ENCODE data around the gene REV3L. TPM values are rescaled to one million over a fixed set of nuclear protein-coding genes. Genes with fewer than 3 reads are reported as not detected.

The REV3L gene
- total and polyA plus RNA-seq, 9 of the 15 experiments (the other 6 are each of a cell fraction or from before 2014, with no cell fraction given), result 5.5 to 24.4 (median 14.4) TPM

- TF ChIP-seq, protein P1, sequence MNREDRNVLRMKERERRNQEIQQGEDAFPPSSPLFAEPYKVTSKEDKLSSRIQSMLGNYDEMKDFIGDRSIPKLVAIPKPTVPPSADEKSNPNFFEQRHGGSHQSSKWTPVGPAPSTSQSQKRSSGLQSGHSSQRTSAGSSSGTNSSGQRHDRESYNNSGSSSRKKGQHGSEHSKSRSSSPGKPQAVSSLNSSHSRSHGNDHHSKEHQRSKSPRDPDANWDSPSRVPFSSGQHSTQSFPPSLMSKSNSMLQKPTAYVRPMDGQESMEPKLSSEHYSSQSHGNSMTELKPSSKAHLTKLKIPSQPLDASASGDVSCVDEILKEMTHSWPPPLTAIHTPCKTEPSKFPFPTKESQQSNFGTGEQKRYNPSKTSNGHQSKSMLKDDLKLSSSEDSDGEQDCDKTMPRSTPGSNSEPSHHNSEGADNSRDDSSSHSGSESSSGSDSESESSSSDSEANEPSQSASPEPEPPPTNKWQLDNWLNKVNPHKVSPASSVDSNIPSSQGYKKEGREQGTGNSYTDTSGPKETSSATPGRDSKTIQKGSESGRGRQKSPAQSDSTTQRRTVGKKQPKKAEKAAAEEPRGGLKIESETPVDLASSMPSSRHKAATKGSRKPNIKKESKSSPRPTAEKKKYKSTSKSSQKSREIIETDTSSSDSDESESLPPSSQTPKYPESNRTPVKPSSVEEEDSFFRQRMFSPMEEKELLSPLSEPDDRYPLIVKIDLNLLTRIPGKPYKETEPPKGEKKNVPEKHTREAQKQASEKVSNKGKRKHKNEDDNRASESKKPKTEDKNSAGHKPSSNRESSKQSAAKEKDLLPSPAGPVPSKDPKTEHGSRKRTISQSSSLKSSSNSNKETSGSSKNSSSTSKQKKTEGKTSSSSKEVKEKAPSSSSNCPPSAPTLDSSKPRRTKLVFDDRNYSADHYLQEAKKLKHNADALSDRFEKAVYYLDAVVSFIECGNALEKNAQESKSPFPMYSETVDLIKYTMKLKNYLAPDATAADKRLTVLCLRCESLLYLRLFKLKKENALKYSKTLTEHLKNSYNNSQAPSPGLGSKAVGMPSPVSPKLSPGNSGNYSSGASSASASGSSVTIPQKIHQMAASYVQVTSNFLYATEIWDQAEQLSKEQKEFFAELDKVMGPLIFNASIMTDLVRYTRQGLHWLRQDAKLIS (CRISPR knock-in tag; IDR thresholded peaks at IDR 0.05), result no peak
- TF ChIP-seq UBTF (IDR thresholded peaks at IDR 0.05; ENCODE audit: borderline replicate concordance in 1 of 2, low read depth in 2 of 2, low read length in 2 of 2) (no peak), ZNF318 (IDR thresholded peaks at IDR 0.05; ENCODE audit: borderline replicate concordance in 1 of 2, low read depth in 1 of 2) (no peak)
These were observed 224.4 kb downstream of the REV3L start (continued) for GRCh38 chr6:111258615-111259088.
